ENCODE results near the gene SOX18.
"Not testable (repeated sequence)": the region's sequence is repeated elsewhere in the genome, so short reads cannot be mapped to it uniquely, and the experiment has no call there.

SOX18 gene

DNA sequence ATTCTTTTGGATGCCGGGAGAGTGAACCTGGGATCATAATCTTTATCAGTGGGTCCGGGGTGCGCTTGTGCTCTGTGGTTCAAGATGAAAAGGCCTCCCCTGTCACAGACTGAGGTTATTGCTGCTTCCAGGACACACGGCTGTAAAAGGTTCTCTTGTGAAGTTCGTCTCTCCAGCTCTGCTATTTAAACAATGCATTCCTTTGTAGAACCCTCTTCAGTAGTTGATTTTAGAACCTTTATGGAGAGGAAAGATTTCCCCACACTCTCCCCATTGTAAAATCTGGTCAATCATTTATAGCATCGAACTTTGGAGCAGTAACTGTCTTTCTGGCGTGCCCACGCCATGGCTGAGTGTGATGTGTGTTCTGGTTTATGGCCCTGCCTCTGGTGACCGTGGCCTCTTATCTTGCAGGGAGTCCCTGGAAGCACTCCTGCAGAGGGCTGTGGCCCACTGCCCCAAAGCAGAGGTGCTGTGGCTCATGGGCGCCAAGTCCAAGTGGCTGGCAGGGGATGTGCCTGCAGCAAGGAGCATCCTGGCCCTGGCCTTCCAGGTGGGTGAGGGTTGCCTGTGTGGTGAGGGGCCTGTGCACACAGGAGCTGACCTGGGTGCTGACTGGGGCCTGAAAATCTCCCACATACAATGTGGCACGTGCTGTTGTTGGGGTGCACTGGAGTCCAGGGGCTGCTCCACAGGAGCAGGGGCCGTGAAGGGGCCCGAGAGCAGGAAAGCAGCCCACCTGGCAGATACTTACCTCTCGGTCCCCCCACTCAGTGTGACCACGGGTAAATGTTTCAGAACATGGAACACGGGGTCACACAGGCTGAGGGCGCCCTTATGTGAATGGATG, 25.1 kb downstream of the SOX18 start:
- no peak for DNase-seq (ENCODE audit: insufficient read length, low spot score)
- TF ChIP-seq PAX5 (IDR thresholded peaks at IDR 0.05; ENCODE audit: insufficient read depth, low read length, severe bottlenecking): no peak
- TF ChIP-seq SPI1 (IDR thresholded peaks at IDR 0.05; ENCODE audit: low read depth, low read length): no peak
- no peak for TF ChIP-seq POLR2AphosphoS5 (IDR thresholded peaks at IDR 0.05; ENCODE audit: low read depth, low read length)
- TF ChIP-seq POU2F2 (IDR thresholded peaks at IDR 0.05; ENCODE audit: low read depth, low read length): no peak
- TF ChIP-seq TAF1 (IDR thresholded peaks at IDR 0.05; ENCODE audit: low read depth, low read length): no peak
- no peak for TF ChIP-seq POLR2A (IDR thresholded peaks at IDR 0.05; ENCODE audit: low read depth, low read length)
- FAIRE-seq: no peak

DNA sequence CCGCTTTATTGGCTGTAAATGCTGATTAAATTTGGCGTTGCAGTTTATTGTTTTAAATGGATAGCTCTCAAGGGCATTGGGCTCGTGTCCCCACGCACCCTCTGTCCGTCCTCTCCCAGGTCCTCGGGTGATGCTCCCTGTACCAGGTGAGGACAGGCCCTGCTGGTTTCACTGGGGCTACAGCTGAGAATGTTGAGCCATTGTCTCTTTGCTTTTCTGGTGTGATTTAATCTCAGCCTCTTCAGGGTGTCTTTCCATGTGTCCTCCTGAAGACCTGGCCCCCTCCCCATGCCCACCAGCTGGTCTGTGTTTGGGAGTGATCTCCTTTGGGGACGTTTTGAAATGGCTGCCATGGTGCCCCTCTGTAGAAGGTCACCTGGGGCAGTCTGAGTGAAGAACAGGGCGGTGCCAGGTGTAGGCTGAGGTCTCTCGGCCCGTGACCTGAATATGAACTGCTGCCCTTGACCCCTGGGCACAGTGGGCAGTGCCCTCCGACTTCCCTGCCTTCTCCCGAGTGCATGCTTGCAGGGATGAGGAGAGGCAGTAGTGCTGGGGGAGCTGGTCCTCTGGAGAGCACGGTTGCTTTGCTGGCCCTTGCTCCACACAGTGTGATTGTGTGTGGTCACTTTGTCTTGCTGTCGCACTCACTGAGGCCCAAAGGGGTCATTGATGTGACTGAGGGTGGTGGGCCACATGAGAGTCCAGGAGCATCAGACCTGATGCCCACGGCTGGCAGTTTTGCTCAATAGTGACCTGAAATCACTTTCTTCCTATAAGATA, 25.9 kb downstream of the SOX18 start:
- TF ChIP-seq POLR2A (IDR thresholded peaks at IDR 0.05; ENCODE audit: low read depth, low read length) (no peak), POLR2AphosphoS5 (IDR thresholded peaks at IDR 0.05; ENCODE audit: low read depth, low read length) (no peak), TAF1 (IDR thresholded peaks at IDR 0.05; ENCODE audit: low read depth, low read length) (no peak), POU2F2 (IDR thresholded peaks at IDR 0.05; ENCODE audit: low read depth, low read length) (no peak), PAX5 (IDR thresholded peaks at IDR 0.05; ENCODE audit: insufficient read depth, low read length, severe bottlenecking) (no peak), SPI1 (IDR thresholded peaks at IDR 0.05; ENCODE audit: low read depth, low read length) (no peak)
- FAIRE-seq: no peak

DNA sequence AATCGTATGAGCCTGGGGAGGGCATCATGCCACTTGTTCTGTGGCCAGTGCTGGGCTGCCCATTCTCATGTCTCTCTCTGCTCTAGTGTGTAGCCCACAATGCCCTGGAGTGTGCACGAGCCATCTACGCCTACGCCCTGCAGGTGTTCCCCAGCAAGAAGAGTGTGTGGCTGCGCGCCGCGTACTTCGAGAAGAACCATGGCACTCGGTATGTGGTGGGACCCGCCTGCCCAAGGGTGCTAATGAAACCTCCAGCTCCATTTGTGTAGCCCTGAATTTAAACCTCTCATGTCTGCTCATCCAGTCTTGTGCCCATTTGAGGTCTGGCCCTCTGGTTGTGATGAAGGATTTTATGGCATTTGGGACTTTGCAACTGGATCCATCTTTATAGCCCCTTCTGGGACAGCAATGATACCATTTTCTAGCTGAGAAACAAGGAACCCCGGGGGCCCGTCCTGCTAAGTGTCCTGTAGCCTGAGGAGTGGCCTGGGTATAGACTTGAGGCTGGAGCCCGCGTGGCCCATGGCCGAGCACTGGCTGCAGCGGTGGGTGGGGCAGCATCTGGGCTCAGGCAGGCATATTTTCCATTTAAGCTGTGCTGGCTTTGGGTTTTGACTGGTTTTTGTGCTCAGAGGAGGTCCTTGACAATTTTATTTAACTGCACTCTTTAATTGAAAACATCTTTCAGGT, 26.6 kb downstream of the SOX18 start:
- FAIRE-seq (no peak), DNase-seq (ENCODE audit: insufficient read length, low spot score) (no peak)
- no peak for TF ChIP-seq PAX5 (IDR thresholded peaks at IDR 0.05; ENCODE audit: insufficient read depth, low read length, severe bottlenecking)
- no peak for TF ChIP-seq TAF1 (IDR thresholded peaks at IDR 0.05; ENCODE audit: low read depth, low read length)
- no peak for TF ChIP-seq SPI1 (IDR thresholded peaks at IDR 0.05; ENCODE audit: low read depth, low read length)
- TF ChIP-seq POLR2A (IDR thresholded peaks at IDR 0.05; ENCODE audit: low read depth, low read length): no peak
- TF ChIP-seq POU2F2 (IDR thresholded peaks at IDR 0.05; ENCODE audit: low read depth, low read length): no peak
- TF ChIP-seq POLR2AphosphoS5 (IDR thresholded peaks at IDR 0.05; ENCODE audit: low read depth, low read length): no peak; the same call in 1 of the 2 replicates

More for the DNA sequence above, 25.9 kb downstream of the SOX18 start:
- DNase-seq (ENCODE audit: insufficient read length, low spot score): no peak

DNA sequence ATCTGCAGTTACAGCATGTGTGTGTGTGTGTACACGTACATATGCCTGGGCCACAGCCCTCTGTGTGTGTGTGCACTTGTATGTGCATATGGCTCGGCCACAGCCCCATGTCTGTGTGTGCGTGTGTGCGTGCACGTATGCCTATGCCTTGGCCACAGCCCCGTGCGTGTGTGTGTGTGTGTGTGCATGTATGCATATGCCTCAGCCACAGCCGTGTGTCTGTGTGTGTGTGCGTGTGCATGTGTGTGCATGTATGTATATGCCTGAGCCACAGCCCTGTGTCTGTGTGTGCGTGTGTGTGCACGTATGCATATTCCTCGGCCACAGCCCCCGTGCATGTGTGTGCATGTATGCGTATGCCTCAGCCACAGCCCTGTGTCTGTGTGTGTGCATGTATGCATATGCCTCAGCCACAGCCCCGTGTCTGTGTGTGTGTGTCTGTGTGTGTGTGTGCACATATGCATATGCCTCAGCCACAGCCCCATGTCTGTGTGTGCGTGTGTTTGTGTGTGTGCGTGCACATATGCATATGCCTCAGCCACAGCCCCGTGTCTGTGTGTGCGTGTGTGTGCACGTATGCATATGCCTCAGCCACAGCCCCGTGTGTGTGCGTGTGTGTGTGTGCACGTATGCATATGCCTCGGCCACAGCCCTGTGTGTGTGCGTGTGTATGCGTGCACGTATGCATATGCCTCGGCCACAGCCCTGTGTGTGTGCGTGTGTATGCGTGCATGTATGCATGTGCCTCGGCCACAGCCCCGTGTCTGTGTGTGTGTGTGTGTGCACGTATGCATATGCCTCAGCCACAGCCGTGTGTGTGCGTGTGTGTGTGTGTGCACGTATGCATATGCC, 28.1 kb downstream of the SOX18 start:
- peak; percentile 50 for FAIRE-seq
- DNase-seq (ENCODE audit: insufficient read length, low spot score): no peak
- TF ChIP-seq POLR2AphosphoS5 (IDR thresholded peaks at IDR 0.05; ENCODE audit: low read depth, low read length): no peak; the same call in 1 of the 2 replicates
- peak; percentile 52; the same call in 1 of the 2 replicates for TF ChIP-seq POLR2A (IDR thresholded peaks at IDR 0.05; ENCODE audit: low read depth, low read length)

GRCh38 chr20:64015635-64016034, 33.8 kb downstream of the SOX18 start:
- TF ChIP-seq POU2F2 (IDR thresholded peaks at IDR 0.05; ENCODE audit: low read depth, low read length) (no peak), PAX5 (IDR thresholded peaks at IDR 0.05; ENCODE audit: insufficient read depth, low read length, severe bottlenecking) (no peak), SPI1 (IDR thresholded peaks at IDR 0.05; ENCODE audit: low read depth, low read length) (no peak), POLR2A (IDR thresholded peaks at IDR 0.05; ENCODE audit: low read depth, low read length) (no peak), TAF1 (IDR thresholded peaks at IDR 0.05; ENCODE audit: low read depth, low read length) (no peak), POLR2AphosphoS5 (IDR thresholded peaks at IDR 0.05; ENCODE audit: low read depth, low read length) (no peak)
- DNase-seq (ENCODE audit: insufficient read length, low spot score) (no peak), FAIRE-seq (no peak)

- not testable (repeated sequence) for FAIRE-seq
Measured at GRCh38 chr20:64012385-64013154, 36.9 kb downstream of the SOX18 start.

DNA sequence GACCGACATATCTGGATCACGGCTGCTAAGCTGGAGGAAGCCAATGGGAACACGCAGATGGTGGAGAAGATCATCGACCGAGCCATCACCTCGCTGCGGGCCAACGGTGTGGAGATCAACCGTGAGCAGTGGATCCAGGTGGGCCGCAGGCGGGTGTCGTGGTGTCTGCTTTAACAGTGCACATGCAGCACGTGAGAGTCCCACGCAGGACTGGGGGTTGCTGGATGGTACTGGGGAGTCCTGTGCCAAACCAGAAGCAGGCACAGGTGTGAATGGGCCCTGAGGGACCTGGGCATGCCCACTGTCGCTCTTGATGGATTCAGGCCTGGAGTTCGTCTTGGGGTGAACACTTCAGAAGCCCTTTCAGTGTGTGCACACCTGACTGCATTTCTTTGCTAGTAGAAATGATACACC, 38.1 kb downstream of the SOX18 start:
- peak; percentile 20 for FAIRE-seq
- TF ChIP-seq POLR2AphosphoS5 (IDR thresholded peaks at IDR 0.05; ENCODE audit: low read depth, low read length) (peak; percentile 63; the same call in 1 of the 2 replicates), POLR2A (IDR thresholded peaks at IDR 0.05; ENCODE audit: low read depth, low read length) (no peak)
- no peak for DNase-seq (ENCODE audit: insufficient read length, low spot score)

More at GRCh38 chr20:64012385-64013154, 36.9 kb downstream of the SOX18 start:
- DNase-seq (ENCODE audit: insufficient read length, low spot score): not testable (repeated sequence)

GRCh38 chr20:64010711-64011237, 38.7 kb downstream of the SOX18 start:
- no peak for TF ChIP-seq POU2F2 (IDR thresholded peaks at IDR 0.05; ENCODE audit: low read depth, low read length)
- peak; percentile 26; the same call in 1 of the 2 replicates for TF ChIP-seq POLR2A (IDR thresholded peaks at IDR 0.05; ENCODE audit: low read depth, low read length)
- peak; percentile 60 for FAIRE-seq
- no peak for DNase-seq (ENCODE audit: insufficient read length, low spot score)
